GM19468 (cell line): ENCODE results near the gene CCNG1.

Experiments
- ATAC-seq: cut with Tn5 transposase; IDR thresholded peaks from one replicate; pipeline ENCODE4 v1.9.1; 2021; ENCODE audit warnings: mild to moderate bottlenecking, moderate library complexity, moderate number of reproducible peaks; ENCODE audit not compliant: unreplicated experiment; ENCODE audit errors: extremely low read depth

The CCNG1 gene

DNA sequence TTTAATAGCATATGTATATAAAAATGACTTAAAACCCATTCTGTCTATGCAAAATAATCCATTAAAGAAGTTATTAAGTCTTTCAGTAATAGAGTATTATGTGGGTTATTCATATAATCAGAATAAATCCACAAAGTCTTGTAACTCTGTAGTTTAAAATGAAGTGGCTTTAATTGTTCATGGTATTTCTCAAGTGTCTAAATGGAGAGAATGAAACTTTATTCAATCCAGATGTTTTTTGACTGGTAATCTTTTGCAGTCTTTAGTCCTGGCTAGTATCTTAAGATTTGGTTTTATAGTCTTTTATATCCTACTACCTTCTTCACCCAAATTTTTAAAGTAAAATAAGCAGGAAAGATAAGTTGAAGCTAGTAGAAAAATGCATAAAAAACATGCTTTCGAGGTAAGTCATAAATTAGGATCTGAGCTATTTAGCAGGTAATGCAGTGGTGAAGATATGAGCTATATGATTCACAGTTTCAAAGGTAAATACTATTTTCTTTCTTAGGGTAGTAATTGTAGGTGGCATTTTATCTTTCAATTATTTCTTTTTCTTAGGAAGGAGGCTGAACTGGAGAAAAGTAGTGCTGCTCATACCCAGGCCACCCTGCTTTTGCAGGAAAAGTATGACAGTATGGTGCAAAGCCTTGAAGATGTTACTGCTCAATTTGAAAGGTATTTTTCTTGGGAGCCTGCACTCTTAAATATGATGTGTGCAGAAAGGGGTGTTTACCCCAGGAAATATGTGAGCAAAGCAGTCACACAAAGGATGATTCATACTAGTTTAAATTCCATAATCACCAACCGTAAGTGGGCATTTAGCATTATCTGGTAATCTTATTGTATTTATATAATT, 41.0 kb downstream of the CCNG1 start:
- no peak for ATAC-seq

DNA sequence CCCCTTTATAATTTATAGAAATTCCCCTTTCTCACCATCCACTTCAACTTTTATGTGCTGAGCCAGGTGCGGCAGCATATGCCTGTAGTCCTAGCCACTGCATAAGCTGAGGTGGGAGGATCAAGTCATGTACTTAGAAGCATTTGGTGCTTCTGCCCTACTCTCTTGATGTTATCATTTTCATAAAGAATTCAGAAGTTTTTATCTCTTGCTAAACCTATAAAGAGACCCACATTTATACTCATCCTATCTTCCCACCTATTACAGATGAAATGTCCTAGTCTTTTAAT, 41.5 kb downstream of the CCNG1 start:
- no peak for ATAC-seq

- ATAC-seq: no peak
Observed at GRCh38 chr5:163489055-163489744, 51.8 kb downstream of the CCNG1 start.

- no peak for ATAC-seq
Observed at GRCh38 chr5:163489745-163490075, 52.3 kb downstream of the CCNG1 start.
